Gastrocnemius medialis (tissue), 4 donors: ENCODE results near the gene ANKRD17.

Experiments
- POLR2A ChIP-seq, 2 donors: fragments of 450-650 bp; IDR thresholded peaks; one replicate each; pipeline ENCODE4 v1.6.1; 2017; ENCODE audit warnings: antibody characterized with exemption in 2 of 2, mild to moderate bottlenecking in 2 of 2, moderate library complexity in 2 of 2
- TF ChIP-seq, protein P1 (sequence below), 5 experiments: fragments of 450-650 bp in 3 of 5; fragments of 200-600 bp in 2 of 5; sonication (generic) in 2 of 5; IDR thresholded peaks in 4 of 5; conservative IDR thresholded peaks in 1 of 5; 1 replicate in 4 of 5; 2 replicates in 1 of 5; pipeline ENCODE4 v1.5.1; 2016 to 2019; ENCODE audit warnings: antibody characterized with exemption in 5 of 5, mild to moderate bottlenecking in 3 of 5, moderate library complexity in 3 of 5

DNA sequence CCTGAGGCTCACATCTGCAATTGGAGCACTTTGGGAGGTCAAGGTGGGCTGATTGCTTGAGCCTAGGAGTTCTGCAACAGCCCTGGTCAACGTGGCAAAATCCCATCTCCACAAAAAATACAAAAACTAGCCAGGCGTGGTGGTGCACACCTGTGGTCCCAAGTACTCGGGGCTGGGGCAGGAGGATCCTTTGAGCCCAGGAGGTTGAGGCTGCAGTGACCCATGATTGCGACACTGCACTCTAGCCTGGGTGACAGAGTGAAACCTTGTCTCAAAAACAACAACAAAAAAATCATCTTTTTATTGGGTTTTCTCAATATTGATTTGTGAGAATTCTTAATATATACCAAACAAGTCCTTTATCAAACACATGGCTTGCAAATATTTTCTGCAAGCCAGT lies 64.9 kb downstream of the ANKRD17 start:
- TF ChIP-seq, protein P1, sequence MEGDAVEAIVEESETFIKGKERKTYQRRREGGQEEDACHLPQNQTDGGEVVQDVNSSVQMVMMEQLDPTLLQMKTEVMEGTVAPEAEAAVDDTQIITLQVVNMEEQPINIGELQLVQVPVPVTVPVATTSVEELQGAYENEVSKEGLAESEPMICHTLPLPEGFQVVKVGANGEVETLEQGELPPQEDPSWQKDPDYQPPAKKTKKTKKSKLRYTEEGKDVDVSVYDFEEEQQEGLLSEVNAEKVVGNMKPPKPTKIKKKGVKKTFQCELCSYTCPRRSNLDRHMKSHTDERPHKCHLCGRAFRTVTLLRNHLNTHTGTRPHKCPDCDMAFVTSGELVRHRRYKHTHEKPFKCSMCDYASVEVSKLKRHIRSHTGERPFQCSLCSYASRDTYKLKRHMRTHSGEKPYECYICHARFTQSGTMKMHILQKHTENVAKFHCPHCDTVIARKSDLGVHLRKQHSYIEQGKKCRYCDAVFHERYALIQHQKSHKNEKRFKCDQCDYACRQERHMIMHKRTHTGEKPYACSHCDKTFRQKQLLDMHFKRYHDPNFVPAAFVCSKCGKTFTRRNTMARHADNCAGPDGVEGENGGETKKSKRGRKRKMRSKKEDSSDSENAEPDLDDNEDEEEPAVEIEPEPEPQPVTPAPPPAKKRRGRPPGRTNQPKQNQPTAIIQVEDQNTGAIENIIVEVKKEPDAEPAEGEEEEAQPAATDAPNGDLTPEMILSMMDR (IDR thresholded peaks at IDR 0.05 in 4 of 5, conservative IDR thresholded peaks at IDR 0.05 in 1 of 5): no peak
- TF ChIP-seq POLR2A (IDR thresholded peaks at IDR 0.05): no peak
